GM19239 (cell line): ENCODE measurements around the gene GSTP1.

Source experiments
- DNase-seq: peaks from one replicate; pipeline ENCODE4 v3.0.0; 2011; ENCODE audit warnings: low spot score; ENCODE audit not compliant: insufficient read length
- FAIRE-seq: peaks from 2 replicates; lab custom pipeline; 2011; peaks lifted over from hg19 to GRCh38; lab: Jason Lieb, UNC

The GSTP1 gene

DNA sequence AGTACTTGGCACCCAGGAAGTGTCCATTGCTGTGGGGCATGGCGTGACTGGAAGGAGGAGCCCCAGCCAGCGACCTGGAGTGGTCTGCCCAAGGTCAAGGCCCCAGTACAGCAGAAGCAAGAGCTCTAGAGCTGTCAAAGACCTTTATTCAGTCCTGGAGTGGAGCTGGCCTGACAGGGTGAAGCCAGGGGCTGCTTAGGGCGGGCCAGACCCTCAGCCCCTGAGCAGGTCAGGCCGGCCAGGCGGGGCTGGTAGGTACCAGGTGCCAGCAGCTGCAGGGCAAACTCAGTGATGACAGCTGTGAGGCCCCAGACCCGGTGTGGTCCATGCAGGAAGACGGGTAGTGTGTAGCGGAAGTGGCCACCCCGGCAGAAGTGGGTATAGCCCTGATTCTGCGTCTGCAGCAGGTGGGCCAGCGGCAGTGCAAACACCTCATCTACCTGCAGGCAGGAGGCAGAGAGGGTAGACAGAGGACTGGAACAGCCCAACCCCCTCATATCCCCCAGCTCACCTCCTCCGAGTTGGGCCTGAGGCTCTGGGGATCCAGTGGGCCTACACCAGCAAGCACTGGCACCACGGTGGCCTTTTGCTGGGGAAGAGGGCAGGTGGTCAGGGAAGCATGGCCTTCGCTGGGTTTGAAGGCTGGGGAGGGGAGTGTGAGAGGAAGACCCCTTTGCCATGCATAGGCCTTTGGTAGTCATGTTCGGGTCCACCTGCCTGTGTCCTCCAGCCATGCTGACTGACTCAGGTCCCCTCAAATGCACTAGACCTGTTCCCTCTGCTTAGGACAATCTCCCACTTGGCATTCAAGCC is 44.4 kb downstream of the GSTP1 start:
- DNase-seq (no peak), FAIRE-seq (no peak)

DNA sequence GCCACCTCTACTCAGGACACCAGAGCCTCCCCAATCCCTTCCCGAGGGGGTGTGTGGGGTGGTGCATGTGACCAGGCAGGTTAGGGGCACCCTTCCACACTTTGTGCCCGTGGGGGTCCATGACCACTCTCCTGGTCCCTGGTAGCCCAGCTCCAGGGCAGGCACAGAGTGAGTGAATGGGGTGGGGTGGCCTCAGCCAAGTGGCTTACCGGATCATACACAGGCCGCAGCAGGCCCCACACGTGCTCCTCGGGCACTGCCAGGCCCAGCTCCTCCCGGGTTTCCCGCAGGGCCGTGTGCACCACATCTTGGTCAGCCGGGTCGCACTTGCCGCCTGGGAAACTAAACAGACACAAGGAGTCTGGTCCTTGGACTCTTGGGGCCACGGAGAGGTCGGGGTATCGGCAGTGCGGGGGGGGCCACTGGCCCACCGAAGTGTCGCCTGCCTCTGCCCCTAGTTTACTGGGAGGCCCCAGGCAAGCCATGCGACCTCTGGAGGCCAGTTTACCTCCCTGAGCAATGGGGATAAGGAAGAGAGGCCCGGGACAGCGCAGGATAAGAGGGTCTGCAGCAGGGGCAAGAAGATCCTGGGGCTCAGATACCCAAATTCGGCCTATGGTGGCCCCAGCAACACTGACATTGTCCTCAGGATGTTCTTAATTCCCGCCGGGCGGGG is 45.2 kb downstream of the GSTP1 start:
- DNase-seq (no peak), FAIRE-seq (no peak)

DNA sequence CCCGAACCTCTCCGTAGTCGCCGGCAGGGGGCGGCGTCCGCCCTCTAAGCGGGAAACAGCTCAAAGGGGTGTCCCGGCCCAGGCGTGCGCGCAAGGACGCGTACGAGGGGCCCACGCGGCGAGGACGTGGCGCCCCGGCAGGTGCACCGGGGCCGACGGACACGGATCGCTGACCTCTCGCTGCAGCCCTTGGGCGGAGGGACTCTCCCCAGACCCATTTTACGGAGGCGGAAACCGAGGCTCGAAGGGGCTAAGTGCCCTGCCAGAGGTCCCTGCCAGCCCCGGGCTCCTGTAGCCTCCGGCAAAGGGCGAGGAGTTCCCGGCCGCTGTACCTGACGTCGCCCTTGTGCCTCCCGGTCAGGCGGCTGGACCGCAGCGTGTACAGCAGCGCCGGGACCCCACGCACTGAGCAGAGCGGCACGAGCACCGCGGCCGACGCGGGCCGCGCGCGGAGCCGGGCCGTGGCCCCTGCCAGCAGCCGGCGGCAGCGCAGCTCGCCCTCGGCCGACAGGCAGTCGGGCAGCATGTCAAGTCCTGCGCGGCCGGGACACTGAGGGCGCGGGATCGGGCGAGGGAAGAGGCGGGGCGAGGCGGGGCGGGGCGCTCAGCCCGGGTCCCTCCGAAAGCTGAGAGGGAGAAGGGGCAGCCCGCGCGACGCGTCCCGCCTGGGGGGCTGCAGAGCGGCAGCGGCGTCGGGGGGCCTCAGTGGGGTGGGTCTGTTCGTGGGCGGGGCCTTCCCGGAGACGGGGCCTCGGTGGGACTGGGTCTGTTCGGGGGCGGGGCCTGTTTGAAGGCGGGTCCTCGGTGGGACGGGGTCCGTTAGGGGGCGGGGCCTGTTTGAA is 46.0 kb downstream of the GSTP1 start, which contains the start of gene NUDT8:
Gene NUDT8, minus strand, starts transcription at position 552 of the 842 bp plus-strand sequence. Its CDS starts 26 bp downstream, at position 526.
- peak; percentile 89 for DNase-seq
- FAIRE-seq = peak; percentile 89

DNA sequence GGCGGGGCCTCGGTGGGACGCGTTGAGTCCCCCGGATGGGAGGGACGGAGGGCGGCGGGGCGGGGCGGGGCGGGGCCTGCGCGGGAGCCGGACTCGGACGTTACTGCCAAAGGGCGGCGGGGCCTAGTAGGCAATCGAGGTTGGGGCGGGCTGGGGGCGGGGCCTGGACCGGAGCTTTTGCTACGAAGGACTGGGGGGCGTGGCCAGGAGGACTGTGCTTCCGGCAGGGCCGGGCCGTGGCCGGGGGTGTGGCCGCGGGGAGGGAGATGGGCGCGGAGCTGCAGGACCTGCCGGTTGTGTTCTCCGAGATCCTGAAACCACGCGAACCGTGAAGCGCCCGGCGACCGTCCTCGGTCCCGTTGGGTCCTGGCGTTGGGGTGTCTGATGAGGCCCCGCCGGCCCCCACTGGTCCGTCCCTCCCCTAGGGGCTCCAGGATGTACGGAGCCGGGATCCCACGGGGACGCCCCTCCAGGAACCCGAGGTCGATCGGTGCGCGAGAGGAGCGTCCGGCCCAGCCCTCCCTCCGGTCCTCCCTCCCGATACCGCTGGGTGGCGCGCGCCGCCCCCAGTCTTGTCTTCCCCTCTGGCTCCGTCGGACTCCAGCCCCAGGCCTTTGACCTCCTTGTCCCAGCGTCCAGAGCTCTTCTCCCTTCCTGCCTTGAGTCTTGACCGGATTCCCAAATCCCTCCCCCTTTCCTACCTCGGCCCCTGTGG is 46.8 kb downstream of the GSTP1 start:
- DNase-seq = peak; percentile 95
- peak; percentile 73 for FAIRE-seq

DNA sequence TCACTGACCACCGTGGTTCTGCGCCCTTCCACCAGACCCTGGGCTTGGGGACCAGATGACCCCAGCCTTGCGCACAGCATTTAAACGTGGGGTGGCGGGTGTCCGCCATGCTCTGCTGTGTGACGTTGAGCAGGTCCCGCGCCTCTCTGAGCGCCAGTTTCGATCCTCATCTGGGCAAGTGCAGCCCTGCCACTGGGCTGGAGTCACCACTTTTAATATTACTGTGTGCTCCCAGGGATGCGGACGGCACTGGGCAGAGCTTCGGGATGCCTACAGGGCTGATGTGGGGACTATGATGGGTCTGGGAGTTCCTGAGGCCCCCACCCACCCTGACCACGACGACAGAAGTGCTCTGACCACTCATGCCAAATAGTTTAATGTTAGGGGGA is 47.3 kb downstream of the GSTP1 start:
- FAIRE-seq (no peak), DNase-seq (no peak)

DNA sequence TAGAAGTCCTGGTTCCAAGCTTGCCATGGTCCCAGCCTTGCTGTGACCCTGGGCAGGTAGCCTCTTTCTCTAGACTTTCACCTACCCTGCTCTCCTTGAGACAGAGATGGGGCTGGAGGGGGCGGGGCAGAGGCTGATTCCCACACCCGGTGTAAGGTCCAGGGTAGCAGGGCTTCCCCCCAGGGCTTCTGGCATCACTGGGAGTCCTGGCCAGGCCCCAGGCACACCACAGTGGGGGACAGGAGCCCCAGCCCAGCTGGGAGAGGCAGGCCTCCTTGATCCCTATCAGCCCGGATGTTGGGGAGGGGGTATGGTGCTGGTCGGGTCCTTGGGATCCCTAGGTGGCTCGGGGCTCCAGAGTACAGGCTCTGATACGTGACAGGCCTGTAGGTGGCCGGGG is 47.8 kb downstream of the GSTP1 start:
- FAIRE-seq = no peak
- no peak for DNase-seq

DNA sequence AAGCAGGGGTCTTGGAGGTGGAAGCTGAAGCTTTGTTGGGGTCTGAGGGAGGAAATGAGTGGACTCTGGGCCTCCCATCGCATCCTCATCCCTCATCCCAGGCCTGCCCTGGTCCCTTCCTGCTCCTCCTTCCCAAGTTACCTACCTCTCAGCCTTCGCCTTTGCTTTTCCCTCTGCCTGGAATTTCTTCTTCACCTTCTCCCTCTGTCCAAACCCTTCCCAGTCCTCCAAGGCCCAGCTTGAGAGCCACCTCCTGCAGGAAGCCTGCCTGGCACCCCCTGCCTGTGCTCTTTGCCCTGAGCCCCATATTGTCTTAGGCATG is 48.2 kb downstream of the GSTP1 start:
- no peak for DNase-seq
- FAIRE-seq = no peak

DNA sequence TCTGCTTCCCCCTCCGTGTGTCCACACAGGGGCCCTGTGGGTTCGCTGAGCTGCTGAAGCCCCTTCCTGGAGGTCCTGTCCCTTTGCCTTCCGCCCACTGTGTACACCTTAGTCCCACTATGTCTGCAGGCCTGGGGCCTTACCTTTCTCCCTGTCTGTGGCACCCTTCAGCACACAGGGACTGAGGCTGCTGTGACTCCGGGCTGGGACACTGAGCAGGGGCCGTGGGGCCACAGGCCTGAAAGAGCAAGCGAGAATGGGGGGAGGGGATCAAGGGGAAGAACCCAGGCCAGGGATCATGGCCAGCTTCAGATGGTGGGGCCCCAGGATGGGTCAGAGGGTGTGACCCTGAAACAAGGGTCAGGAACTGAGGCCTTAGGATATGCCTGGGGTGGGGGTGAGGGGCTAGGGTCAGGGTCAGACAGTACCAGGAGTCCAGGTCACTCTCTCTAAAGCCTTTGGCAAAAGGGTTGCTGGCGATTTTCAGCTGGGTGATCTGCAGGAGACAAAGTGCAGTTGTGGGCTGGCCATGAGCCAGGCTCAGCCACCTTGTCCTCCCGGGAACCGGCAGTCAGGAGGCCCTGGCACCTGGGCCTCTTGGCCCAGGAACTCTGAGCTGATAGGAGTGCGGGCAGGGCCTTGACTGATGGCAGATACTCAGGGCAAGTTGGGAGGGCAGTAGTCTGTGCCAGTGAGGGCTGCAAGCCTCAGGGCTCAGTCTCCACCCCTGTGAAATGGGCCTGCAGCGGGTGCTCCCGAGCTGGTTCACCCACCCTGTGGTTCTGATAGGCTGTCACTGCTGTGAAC is 48.8 kb downstream of the GSTP1 start:
- DNase-seq = no peak
- FAIRE-seq = no peak

DNA sequence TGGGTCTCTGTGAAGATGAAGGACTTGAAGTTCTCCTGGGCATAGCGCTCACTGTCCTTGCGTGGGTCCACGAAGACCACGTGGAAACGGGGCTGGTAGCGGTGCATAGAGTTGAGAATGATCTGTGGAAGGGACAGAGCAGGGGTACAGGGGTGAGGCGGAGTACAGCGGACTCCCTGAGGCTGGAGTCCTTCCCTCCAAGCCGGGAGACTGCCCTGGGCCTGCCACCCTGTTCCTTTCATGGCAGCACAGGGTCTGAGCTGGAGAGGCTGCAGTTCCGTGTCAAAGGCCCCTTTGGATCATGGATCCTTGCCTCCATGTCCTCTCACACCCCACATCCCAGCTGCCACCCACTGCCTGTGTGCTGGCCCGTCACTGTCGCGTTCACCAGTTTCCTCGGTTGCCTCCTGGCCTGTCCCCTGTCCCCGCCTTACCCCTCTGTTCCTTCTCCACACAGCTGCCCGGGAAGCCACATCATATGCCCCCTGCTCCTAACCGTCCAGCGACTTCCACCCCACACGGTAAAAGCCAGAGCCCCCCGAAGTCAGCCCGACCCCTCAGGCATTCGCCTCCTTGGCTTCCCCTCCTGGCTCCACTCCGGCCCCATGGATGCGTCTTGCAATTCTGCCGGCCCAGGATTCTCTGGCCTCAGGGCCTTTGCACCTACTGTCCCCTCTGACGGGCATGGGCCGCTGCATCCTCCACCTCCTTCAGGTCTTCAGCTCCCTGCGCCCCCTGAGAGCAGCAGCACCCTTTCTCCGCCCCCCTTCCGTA is 49.6 kb downstream of the GSTP1 start:
- DNase-seq = no peak
- FAIRE-seq = no peak

DNA sequence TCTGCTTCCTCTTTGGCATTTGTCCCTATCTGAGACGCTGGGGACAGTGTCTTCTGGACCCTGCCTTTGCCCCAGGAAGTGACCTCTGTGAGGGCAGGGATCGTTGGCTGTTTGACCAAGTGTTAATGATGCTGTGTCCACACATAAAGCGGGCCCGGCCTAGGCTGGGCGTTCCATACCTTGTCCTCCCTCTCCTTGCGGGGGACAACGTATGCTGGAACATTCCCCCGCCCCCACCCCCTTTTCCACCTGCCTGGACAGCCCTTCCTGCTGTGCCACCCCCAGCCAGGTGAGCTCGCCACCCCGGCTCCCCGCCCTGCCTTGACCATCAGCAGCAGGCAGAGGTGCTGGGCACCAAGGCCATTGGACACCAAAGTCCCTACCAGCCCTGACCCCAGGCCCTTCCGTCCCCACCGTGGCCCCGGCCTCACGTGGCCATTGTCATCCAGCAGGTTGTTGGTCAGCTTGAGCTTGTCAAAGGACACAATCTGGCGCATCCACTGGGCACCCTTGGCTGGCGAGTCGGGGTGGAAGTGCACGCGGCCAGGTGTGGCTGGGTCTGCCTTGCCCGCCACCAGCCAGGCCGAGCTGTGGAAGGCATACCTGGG is 50.2 kb downstream of the GSTP1 start:
- no peak for FAIRE-seq
- no peak for DNase-seq

DNA sequence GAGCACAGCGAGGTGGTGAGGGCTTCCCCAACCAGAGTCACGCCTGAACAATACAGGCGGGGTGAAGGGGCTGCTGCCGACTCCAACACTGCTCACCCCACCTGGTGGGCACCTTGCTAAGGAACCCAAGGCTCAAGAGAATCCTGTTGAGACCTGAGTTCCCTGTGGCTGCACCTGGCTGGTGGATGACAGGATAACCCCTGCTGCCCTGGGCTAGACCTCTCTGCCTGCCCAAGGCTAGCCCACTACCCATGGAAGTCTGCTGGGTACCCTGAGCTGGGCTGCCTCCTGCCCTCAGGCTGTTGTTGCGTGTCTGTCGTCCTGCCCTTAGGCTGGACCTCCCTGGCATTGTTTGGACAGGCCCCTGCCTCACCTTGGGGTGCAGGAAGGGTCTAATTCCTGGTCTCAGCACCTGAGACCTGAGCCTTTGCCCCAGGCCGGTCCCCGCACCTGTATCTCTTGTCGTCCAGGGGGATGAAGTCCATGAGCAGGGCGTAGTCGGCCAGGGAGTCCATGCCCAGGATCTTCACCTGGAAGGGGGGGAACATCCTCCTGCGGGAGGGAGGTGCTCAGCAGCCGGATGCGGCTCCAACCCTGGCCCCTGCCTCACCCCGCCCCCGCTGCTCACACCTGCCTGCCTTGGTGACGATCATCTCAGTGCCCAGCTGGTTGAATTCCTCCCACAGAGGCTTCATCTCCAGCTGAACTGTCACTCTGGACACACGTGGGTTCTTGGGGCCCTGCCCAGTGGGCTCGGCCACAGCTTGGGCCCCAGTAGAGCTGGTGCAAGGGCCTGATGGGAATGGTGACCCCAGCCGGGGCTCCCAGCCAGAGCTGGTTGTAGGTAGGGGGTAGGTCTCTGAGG is 51.0 kb downstream of the GSTP1 start:
- no peak for DNase-seq
- FAIRE-seq = no peak

DNA sequence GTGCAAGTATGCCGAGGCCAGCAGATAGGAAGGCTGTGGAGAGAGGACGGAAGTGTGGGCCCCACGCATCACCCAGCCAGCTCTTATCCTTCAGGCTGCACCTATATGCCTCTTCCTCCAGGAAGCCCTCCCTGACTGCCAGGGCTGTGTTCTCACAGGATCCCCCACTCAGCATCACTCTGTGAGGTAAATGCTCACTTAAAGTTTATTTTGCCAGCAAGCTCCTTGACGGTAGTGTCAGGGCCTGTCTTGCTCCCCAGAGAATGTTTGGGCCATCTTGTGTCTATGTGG is 51.6 kb downstream of the GSTP1 start:
- FAIRE-seq = no peak
- DNase-seq = no peak
